Activated naive CD4-positive, alpha-beta T cell treated with anti-CD3 and anti-CD28 coated beads, Interleukin-2, amount 50 U/mL, for 16 hours (primary cell): Measurements from ENCODE around the gene PPP2R5D.
A peak's percentile ranks its signal among the peaks of the same experiment; 100 is the strongest.
"Not testable (repeated sequence)": the region's sequence is repeated elsewhere in the genome, so short reads cannot be mapped to it uniquely, and the experiment has no call there.

ENCODE experiments used
- DNase-seq: peaks from one replicate; pipeline ENCODE4 v3.0.0-alpha.2; 2020

The PPP2R5D gene

DNA sequence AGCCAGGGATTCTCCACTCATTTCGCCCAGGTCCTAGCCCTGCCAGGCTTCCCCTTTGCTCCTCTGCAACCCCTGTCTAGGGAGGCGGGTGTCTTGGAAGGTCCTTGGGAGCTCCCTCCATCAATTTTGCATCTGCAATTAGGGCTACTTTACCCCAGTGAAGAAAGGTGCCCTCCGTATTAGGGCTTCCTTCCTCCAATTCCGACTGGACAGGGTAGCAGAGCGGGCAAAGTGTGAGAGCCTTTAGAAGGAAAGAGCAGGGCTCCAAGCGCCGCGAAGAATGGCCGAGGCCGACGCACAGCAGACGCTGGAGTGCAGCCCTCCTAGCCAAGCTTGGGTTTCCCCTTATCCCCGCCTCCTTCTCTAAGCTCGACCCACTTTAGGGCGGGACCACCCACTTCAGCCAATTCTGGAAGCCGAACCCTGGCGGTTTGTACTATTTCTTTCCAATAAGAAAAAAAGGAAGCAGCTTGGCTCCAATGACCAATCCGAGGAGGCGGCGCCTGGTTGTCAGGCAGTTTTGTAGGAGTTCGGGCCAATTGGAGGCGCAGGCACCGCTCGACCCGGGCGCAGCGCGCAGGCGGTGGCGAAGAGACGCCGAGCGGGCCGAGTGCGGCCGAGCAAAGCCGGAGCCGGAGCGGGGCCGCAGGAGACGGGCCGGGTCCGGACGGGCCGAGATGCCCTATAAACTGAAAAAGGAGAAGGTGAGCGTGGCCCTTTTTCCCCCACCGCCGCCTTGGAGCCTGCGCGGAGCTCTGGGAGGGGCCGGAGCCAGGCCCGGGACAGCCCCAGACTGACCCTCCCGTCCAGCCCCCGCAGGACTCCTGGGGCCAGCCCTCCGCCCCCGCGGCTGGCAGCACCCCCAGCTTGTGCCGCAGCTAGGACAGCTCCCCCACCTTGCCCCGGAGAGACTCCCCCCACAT lies at the start of gene PPP2R5D:
TSS of gene PPP2R5D (plus strand) at position 570 of the 923 bp plus-strand sequence. CDS start at position 678, 108 bp downstream.
- DNase-seq = peak; percentile 98

DNA sequence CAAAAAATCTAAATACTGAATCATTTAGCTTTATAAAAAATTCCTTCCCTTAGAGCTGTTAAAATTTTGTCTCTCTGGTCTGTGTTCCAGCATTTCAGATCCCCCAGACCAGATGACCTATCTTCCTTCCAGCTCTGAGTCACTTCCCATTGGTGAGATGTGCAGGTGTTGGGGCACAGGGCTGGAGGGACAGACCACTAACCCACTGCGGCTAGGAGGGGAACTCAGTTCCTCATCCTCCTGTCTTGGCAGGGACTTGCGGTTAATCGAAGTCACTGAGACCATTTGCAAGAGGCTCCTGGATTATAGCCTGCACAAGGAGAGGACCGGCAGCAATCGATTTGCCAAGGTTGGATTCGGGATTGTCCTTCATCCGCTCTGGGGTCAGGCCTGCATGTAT lies 49.0 kb upstream of the PPP2R5D start:
- no peak for DNase-seq

DNA sequence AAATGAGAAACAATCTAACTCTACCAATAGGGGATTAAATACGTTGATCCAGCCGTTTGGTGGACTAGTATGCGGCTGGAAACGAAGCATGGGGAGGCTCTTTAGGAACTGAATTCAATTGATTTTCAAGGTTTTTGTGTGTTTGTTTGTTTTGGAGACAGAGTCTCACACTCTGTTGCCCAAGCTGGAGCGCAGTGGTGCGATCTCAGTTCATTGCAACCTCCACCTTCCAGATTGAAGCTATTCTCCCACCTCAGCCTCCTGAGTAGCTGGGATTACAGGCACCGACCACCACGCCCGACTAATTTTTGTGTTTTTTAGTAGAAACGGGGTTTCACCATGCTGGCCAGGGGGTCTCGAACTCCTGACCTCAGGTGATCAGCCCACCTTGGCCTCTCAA lies 48.0 kb upstream of the PPP2R5D start:
- DNase-seq = no peak

- no peak for DNase-seq
These were observed 46.6 kb upstream of the PPP2R5D start for GRCh38 chr6:42937548-42938427.

DNA sequence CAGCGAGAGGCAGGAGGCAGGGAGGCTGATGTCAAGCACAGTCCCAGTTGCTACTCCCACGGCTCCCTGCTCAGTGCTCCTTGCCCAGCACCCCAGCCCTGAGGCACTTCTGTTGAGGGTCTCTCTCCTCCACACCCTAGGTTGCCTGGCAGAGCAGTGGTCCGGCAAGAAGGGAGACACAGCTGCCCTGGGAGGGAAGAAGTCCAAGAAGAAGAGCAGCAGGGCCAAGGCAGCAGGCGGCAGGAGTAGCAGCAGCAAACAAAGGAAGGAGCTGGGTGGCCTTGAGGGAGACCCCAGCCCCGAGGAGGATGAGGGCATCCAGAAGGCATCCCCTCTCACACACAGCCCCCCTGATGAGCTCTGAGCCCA lies 46.0 kb upstream of the PPP2R5D start:
- DNase-seq = no peak

DNA sequence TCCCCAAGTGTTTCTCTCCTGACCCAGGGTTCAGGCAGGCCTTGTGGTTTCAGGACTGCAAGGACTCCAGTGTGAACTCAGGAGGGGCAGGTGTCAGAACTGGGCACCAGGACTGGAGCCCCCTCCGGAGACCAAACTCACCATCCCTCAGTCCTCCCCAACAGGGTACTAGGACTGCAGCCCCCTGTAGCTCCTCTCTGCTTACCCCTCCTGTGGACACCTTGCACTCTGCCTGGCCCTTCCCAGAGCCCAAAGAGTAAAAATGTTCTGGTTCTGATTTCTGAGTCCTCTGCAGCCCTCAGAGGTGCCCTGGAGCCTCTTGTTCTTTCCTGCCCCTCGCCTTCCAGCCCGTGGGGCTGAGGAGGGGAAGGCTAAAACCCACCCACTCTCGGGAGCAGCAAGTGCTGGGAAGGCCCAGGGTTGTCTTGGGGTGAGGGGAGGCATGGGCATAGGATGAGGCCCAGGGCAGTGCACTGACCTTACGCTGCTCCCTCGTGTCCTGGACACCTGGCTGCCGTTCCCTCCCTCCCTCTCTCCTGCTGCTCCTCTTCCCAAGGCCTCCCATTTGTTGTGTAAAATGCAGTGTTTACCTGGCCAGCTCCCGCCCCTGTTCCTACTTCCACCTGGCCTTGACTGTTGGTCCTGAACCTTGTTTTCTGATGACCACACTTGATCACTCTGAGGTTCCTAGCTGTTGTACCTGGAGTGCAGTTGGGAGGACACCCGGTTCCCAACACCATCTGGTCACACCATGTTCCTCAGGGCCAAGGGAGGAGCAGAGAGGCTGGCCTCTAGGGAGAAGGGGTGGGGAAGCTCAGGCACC lies 45.2 kb upstream of the PPP2R5D start:
- DNase-seq = no peak

DNA sequence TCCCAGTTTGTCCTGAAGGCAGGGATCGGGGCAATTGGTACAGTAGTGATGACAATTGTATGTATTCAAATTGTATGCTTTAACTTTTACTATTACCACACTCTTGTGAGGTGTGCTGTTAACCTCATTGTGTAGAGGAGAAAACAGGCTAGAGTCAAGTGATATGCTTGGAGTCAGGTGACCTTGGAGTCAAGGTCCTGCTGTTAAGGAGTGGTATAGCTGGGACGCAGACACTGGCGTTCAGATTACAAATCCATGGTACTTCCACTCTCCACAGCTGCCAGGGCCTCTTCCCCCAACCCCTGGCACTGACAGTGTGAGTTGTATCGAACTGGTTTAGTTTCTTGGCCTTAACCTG lies 44.6 kb upstream of the PPP2R5D start:
- no peak for DNase-seq

- DNase-seq = no peak
These were observed 43.8 kb upstream of the PPP2R5D start for GRCh38 chr6:42940493-42941045.

DNA sequence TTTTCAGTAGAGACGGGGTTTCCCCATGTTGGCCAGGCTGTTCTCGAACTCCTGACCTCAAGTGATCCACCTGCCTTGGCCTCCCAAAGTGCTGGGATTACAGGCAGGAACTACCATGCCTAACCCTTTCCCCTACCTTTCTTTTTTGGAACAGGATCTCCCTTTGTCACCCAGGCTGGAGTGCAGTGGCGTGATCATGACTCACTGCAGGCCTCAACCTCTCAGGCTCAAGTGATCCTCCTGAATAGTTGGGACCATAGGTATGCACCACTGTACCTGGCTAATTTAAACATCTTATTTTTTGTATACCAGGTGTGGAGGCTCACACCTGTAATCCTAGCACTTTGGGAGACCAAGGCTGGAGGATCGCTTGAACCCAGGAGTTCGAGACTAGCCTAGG lies 43.0 kb upstream of the PPP2R5D start:
- not testable (repeated sequence) for DNase-seq

DNA sequence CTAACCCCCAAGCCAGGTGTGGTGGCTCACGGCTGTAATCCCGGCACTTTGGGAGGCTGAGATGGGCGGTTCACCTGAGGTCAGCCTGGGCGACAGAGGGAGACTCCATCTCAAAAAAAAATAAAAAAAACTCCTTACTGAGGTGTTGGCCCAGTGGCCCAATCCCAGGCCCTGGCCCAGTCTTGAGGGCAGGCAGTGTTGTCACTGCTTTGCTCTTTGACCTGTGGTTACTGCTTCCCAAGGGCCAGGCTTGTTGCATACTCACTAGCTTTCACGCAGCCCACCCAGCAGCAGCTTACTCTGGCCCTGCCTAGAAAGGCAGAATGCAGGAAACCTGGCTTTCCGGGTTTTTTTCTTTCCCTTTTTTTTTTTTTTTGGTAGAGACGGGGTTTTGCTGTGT lies 41.9 kb upstream of the PPP2R5D start:
- DNase-seq = no peak

- DNase-seq = no peak
These were observed 36.4 kb upstream of the PPP2R5D start for GRCh38 chr6:42947950-42948349.

DNA sequence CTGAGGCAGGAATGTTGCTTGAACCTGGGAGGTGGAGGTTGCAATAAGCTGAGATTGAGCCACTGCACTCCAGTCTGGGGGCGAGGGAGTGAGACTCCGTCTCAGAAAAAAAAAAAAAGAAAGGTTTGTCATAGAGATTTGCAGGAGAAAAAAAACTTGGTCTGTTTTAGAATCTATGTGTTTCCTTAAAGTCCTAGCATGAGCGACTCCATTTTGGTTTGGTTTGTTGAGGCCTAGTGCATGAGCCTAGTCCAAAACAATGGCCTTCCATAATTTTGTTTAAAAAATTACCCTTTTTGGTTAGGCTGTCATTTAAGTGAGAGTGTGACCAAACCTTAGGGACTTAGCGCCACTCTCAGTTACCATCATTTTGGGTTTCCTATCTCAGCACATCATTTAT lies 32.0 kb upstream of the PPP2R5D start:
- no peak for DNase-seq

- not testable (repeated sequence) for DNase-seq
These were observed 30.0 kb upstream of the PPP2R5D start for GRCh38 chr6:42954405-42954804.

GRCh38 chr6:42958125-42958524 lies 26.2 kb upstream of the PPP2R5D start:
- DNase-seq = no peak

DNA sequence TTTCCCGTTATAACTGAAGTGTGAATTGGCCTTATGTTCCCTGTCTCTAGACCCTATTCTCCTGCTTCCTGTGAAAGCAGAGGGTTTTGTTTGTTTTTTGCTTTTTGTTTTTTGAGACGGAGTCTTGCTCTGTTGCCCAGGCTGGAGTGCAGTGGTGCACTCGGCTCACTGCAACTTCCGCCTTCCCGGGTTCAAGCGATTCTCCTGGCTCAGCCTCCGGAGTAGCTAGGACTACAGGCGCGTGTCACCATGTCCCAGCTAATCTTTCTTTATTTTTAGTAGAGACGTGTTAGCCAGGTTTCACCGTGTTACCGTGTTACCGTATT lies 24.5 kb upstream of the PPP2R5D start:
- DNase-seq = no peak

DNA sequence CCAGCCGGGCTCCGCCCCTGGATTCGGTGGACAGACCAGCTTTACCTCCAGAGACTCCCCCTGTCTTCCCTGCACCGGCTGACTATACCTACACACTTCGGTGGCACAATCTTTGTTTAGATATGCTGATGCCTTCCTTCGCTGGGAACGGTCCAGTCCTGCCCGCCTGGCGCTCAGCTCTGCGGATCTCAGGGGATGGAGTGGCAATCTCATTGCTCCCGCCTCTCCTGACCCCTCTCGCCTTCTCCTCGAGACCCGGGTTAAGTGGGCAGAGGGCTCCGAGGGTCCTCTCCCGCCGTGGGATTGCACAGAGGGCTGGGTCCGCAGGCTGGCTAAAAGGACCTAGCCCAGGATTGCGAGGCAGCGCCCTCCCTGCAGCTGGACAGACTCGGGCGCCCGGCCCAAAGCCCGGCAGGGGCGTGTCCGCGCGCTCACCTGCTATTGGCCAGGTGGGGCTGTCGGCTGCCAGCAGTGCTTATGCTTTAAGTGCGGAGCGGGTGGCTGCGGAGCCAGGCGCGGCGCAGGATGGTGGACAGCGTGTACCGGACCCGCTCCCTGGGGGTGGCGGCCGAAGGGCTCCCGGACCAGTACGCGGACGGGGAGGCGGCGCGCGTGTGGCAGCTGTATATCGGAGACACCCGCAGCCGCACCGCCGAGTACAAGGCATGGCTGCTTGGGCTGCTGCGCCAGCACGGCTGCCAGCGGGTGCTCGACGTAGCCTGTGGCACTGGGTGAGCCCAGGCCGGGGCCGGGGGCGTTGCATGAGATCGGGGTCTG lies 23.9 kb upstream of the PPP2R5D start, which contains the start of gene GNMT:
TSS of gene GNMT (plus strand) at position 512 of the 777 bp plus-strand sequence. CDS start at position 526, 14 bp downstream.
- peak; percentile 40 for DNase-seq

DNA sequence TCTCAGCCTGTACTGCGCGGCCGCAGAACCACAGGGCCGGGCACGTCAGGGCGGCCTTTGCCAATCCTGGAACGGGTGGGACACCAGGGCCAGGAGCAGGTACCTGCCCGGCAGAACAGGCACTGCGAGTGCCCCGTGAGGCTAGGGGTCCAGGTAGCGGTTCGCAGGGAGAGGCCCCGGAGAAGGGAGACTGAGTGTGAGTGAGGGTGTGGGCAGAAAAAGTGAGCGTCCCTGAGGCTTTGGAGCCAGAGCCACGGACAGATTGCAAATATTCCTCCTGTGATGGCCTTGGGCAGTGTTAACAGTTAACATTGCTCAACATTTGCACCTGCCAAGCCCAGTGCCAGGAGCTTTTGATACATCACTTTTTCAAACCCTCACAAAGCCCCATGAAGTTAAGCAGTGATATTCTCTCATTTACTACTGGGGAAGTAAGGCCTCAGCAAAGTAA lies 23.3 kb upstream of the PPP2R5D start:
- no peak for DNase-seq

DNA sequence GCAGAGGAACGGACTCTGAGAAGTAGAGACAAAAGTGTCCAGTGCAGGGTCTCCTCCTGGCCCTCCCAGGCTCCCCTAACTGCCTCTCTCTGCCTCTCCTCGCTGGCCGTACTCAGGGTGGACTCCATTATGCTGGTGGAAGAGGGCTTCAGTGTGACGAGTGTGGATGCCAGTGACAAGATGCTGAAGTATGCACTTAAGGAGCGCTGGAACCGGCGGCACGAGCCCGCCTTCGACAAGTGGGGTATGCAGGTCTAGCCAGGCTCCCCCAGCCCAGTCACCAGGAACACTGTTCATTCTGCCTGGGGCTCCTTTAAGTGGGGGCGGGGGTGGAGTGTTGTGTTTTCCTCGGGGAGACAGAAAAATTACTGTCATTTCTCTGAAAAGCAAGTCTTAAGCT lies 22.3 kb upstream of the PPP2R5D start:
- no peak for DNase-seq

GRCh38 chr6:42962502-42963178 lies 21.7 kb upstream of the PPP2R5D start:
- DNase-seq = no peak

GRCh38 chr6:42963179-42963854 lies 21.1 kb upstream of the PPP2R5D start:
- DNase-seq = no peak
